ENCODE measurements around the gene SLC30A9.
A peak's percentile ranks its signal among the peaks of the same experiment; 100 is the strongest.

Gene SLC30A9

GRCh38 chr4:42083816-42084215 is 93.5 kb downstream of the SLC30A9 start:
- no peak for DNase-seq (ENCODE audit: low read depth)
- TF ChIP-seq CTCF (IDR thresholded peaks at IDR 0.05; ENCODE audit: low read length, missing control alignments): no peak
- no peak overlapping the region for H3K4me3 ChIP-seq (replicated peaks; ENCODE audit: low read depth, low read length)

- H3K4me3 ChIP-seq (replicated peaks; ENCODE audit: low read depth, low read length): no peak overlapping the region
- no peak for DNase-seq (ENCODE audit: low read depth)
- no peak for TF ChIP-seq CTCF (IDR thresholded peaks at IDR 0.05; ENCODE audit: low read length, missing control alignments)
These were observed 98.1 kb downstream of the SLC30A9 start for GRCh38 chr4:42088386-42088785.

GRCh38 chr4:42101446-42101975 is 111.2 kb downstream of the SLC30A9 start:
- no peak for TF ChIP-seq CTCF (IDR thresholded peaks at IDR 0.05; ENCODE audit: low read length, missing control alignments)
- no peak overlapping the region for H3K4me3 ChIP-seq (replicated peaks; ENCODE audit: low read depth, low read length)
- peak; percentile 13 for DNase-seq (ENCODE audit: low read depth)

- peak; percentile 35 for DNase-seq (ENCODE audit: low read depth)
- TF ChIP-seq CTCF (IDR thresholded peaks at IDR 0.05; ENCODE audit: low read length, missing control alignments): no peak
- no peak overlapping the region for H3K4me3 ChIP-seq (replicated peaks; ENCODE audit: low read depth, low read length)
These were observed 114.2 kb downstream of the SLC30A9 start for GRCh38 chr4:42104521-42104920.

GRCh38 chr4:42112846-42113245 is 122.5 kb downstream of the SLC30A9 start:
- no peak for DNase-seq (ENCODE audit: low read depth)
- no peak for TF ChIP-seq CTCF (IDR thresholded peaks at IDR 0.05; ENCODE audit: low read length, missing control alignments)
- no peak overlapping the region for H3K4me3 ChIP-seq (replicated peaks; ENCODE audit: low read depth, low read length)

GRCh38 chr4:42119886-42120285 is 129.6 kb downstream of the SLC30A9 start:
- no peak for DNase-seq (ENCODE audit: low read depth)
- no peak for TF ChIP-seq CTCF (IDR thresholded peaks at IDR 0.05; ENCODE audit: low read length, missing control alignments)
- no peak overlapping the region for H3K4me3 ChIP-seq (replicated peaks; ENCODE audit: low read depth, low read length)

GRCh38 chr4:42122237-42122636 is 131.9 kb downstream of the SLC30A9 start:
- no peak for TF ChIP-seq CTCF (IDR thresholded peaks at IDR 0.05; ENCODE audit: low read length, missing control alignments)
- H3K4me3 ChIP-seq (replicated peaks; ENCODE audit: low read depth, low read length): no peak overlapping the region

More at GRCh38 chr4:42122237-42122636, 131.9 kb downstream of the SLC30A9 start:
- no peak for DNase-seq (ENCODE audit: low read depth)

Measured in fibroblast of pulmonary artery (primary cell).